H9 (cell line): ENCODE data around the gene CDC25A. TPM values are rescaled to one million over a fixed set of nuclear protein-coding genes. Genes with fewer than 3 reads are reported as not detected.

ENCODE experiments used
- DNase-seq: peaks from one replicate; pipeline ENCODE4 v3.0.0-alpha.2; 2017
- H2AFZ ChIP-seq: one replicate; pipeline ENCODE4 v1.6.1; 2013; ENCODE audit warnings: mild to moderate bottlenecking, low read length, control low read depth, moderate library complexity
- H2AK5ac ChIP-seq: 2 replicates; pipeline ENCODE4 v1.6.1; 2013; ENCODE audit warnings: low read length, control low read depth, mixed read lengths; ENCODE audit not compliant: insufficient read length
- H2BK120ac ChIP-seq: one replicate; pipeline ENCODE4 v1.6.1; 2013; ENCODE audit warnings: low read depth, mild to moderate bottlenecking, low read length, control low read depth, inconsistent platforms; ENCODE audit not compliant: poor library complexity, severe bottlenecking
- H2BK12ac ChIP-seq: 2 replicates; pipeline ENCODE4 v1.6.1; 2013; ENCODE audit warnings: low read length, control low read depth, mixed read lengths, low read depth; ENCODE audit not compliant: insufficient read length
- H2BK15ac ChIP-seq: 2 replicates; pipeline ENCODE4 v1.6.1; 2013; ENCODE audit warnings: low read depth, low read length, control low read depth
- H2BK20ac ChIP-seq: one replicate; pipeline ENCODE4 v1.6.1; 2013; ENCODE audit warnings: low read depth, mild to moderate bottlenecking, low read length, control low read depth, inconsistent platforms; ENCODE audit not compliant: poor library complexity, severe bottlenecking
- H2BK5ac ChIP-seq: 2 replicates; pipeline ENCODE4 v1.6.1; 2013; ENCODE audit warnings: low read length, control low read depth, mixed read lengths; ENCODE audit not compliant: insufficient read length
- H3K14ac ChIP-seq: 2 replicates; pipeline ENCODE4 v1.6.1; 2013; ENCODE audit warnings: low read length, control low read depth; ENCODE audit not compliant: insufficient read depth
- H3K18ac ChIP-seq: 2 replicates; pipeline ENCODE4 v1.6.1; 2013; ENCODE audit warnings: low read depth, mild to moderate bottlenecking, mixed read lengths, low read length, control low read depth; ENCODE audit not compliant: insufficient read length
- H3K23ac ChIP-seq: 2 replicates; pipeline ENCODE4 v1.6.1; 2013; ENCODE audit warnings: low read length, control low read depth, mixed read lengths, low read depth; ENCODE audit not compliant: insufficient read length
- H3K23me2 ChIP-seq: 2 replicates; pipeline ENCODE4 v1.6.1; 2013; ENCODE audit warnings: low read depth, mild to moderate bottlenecking, mixed read lengths, low read length, control low read depth; ENCODE audit not compliant: insufficient read length, poor library complexity, severe bottlenecking
- H3K27ac ChIP-seq: 2 replicates; pipeline ENCODE4 v1.5.1; 2013; ENCODE audit warnings: low read length, control low read depth, mixed read lengths, low read depth; ENCODE audit not compliant: insufficient read length
- H3K27me3 ChIP-seq: 2 replicates; pipeline ENCODE4 v1.6.1; 2013; ENCODE audit warnings: low read length, control low read depth, inconsistent platforms; ENCODE audit not compliant: insufficient read depth
- H3K4ac ChIP-seq: 2 replicates; pipeline ENCODE4 v1.6.1; 2013; ENCODE audit warnings: low read depth, mild to moderate bottlenecking, control low read depth, inconsistent platforms, low read length, moderate library complexity
- H3K4me1 ChIP-seq: 2 replicates; pipeline ENCODE4 v1.6.1; 2013; ENCODE audit warnings: low read length, control low read depth, inconsistent platforms; ENCODE audit not compliant: insufficient read depth
- H3K4me2 ChIP-seq: 2 replicates; pipeline ENCODE4 v1.6.1; 2013; ENCODE audit warnings: low read length, control low read depth, mixed read lengths; ENCODE audit not compliant: insufficient read length, insufficient read depth
- H3K56ac ChIP-seq: 2 replicates; pipeline ENCODE4 v1.6.1; 2013; ENCODE audit warnings: low read depth, mild to moderate bottlenecking, mixed read lengths, low read length, control low read depth; ENCODE audit not compliant: insufficient read length
- H3K79me1 ChIP-seq: 2 replicates; pipeline ENCODE4 v1.6.1; 2013; ENCODE audit warnings: low read depth, mild to moderate bottlenecking, moderate library complexity, low read length, control low read depth, inconsistent platforms; ENCODE audit not compliant: insufficient read depth, poor library complexity, severe bottlenecking
- H3K79me2 ChIP-seq: 2 replicates; pipeline ENCODE4 v1.6.1; 2013; ENCODE audit warnings: low read length, control low read depth, inconsistent platforms; ENCODE audit not compliant: insufficient read depth
- H3K9ac ChIP-seq: 2 replicates; pipeline ENCODE4 v1.6.1; 2013; ENCODE audit warnings: low read length, control low read depth, mixed read lengths; ENCODE audit not compliant: insufficient read length; ENCODE audit errors: extremely low read depth
- H3K9me3 ChIP-seq: one replicate; pipeline ENCODE4 v1.6.1; 2013; ENCODE audit warnings: low read depth, low read length, inconsistent platforms; ENCODE audit not compliant: control insufficient read depth
- H3T11ph ChIP-seq: one replicate; pipeline ENCODE4 v1.6.1; 2013; ENCODE audit warnings: mild to moderate bottlenecking, low read length, control low read depth, inconsistent platforms
- H4K20me1 ChIP-seq: one replicate; pipeline ENCODE4 v1.6.1; 2013; ENCODE audit not compliant: control insufficient read depth, insufficient read length, insufficient read depth
- H4K5ac ChIP-seq: 2 replicates; pipeline ENCODE4 v1.6.1; 2013; ENCODE audit warnings: low read depth, mild to moderate bottlenecking, mixed read lengths, low read length, control low read depth; ENCODE audit not compliant: insufficient read length
- H4K8ac ChIP-seq: replicated peaks from 2 replicates; pipeline ENCODE4 v1.6.1; 2013; ENCODE audit warnings: low read length, control low read depth, mixed read lengths, low read depth; ENCODE audit not compliant: insufficient read length
- H4K91ac ChIP-seq: 2 replicates; pipeline ENCODE4 v1.6.1; 2013; ENCODE audit warnings: low read depth, mild to moderate bottlenecking, moderate library complexity, mixed read lengths, low read length, control low read depth; ENCODE audit not compliant: insufficient read length
- H3K27ac Mint-ChIP-seq, 3 experiments: 2 replicates in 2 of 3; 3 replicates in 1 of 3; pipeline ENCODE4 v1.8.0; 2020 to 2021; ENCODE audit warnings: mixed read lengths in 3 of 3, mild to moderate bottlenecking in 1 of 3, moderate library complexity in 1 of 3
- H3K27me3 Mint-ChIP-seq: 2 replicates; pipeline ENCODE4 v1.8.0; 2021; ENCODE audit warnings: low read depth, mild to moderate bottlenecking, moderate library complexity, mixed read lengths
- H3K36me3 Mint-ChIP-seq, 3 experiments: 2 replicates in 2 of 3; 3 replicates in 1 of 3; pipeline ENCODE4 v1.8.0; 2020 to 2021; ENCODE audit warnings: low read depth in 3 of 3, mixed read lengths in 3 of 3; ENCODE audit not compliant: insufficient read depth in 1 of 3
- H3K4me1 Mint-ChIP-seq, 2 experiments: 2 replicates each; pipeline ENCODE4 v1.8.0; 2020; ENCODE audit warnings: mixed read lengths in 2 of 2
- H3K4me3 Mint-ChIP-seq, 2 experiments: 2 replicates in 1 of 2; 3 replicates in 1 of 2; pipeline ENCODE4 v1.8.0; 2020 to 2021; ENCODE audit warnings: mild to moderate bottlenecking in 2 of 2, mixed read lengths in 2 of 2, moderate library complexity in 1 of 2
- H3K9me3 Mint-ChIP-seq, 2 experiments: 2 replicates in 1 of 2; 3 replicates in 1 of 2; pipeline ENCODE4 v1.8.0; 2020; ENCODE audit warnings: mild to moderate bottlenecking in 2 of 2, mixed read lengths in 2 of 2, moderate library complexity in 1 of 2
- WGBS: extraction: QIAGEN DNeasy Blood & Tissue Kit; methylation state at CpG from one replicate; pipeline ENCODE4 v1.1.7; 2013; ENCODE audit warnings: missing lambda C conversion rate, low lambda C conversion rate, mixed read lengths; ENCODE audit not compliant: insufficient read length; ENCODE audit errors: extremely low coverage; 5-methylcytosine and 5-hydroxymethylcytosine counted together
- total RNA-seq: library from RNA; stranded (reverse); gene quantifications from 2 replicates; pipeline ENCODE4 v1.2.1, GENCODE V29; 2021
- TF ChIP-seq, protein P1 (sequence below): fragments of 200-600 bp; sonication (generic); conservative IDR thresholded peaks from 3 replicates; pipeline ENCODE4 v1.8.0; 2021; ENCODE audit warnings: antibody characterized with exemption, mild to moderate bottlenecking

Gene CDC25A
- total RNA-seq, 1 experiment from 2014 or later: 83.3 TPM

DNA sequence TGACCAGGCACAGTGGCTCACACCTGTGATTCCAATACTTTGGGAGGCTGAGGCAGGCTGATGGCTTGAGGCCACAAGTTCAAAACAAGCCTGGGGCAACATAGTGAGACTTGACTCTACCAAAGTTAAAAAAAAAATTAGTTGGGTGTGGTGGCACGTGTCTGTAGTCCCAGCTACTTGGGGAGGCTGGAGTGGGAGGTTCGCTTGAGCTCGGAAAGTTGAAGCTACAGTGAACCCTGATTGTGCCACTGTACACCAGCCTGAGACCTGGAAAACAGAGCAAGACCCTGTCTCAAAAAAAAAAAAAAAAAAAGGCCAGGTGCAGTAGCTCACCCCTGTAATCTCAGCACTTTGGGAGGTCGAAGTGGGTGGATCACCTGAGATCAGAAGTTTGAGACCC lies 3.1 kb downstream of the CDC25A start:
- Histone ChIP-seq H2BK20ac (no peak overlapping the region), H2BK12ac (no peak overlapping the region), H3K4me2 (no peak overlapping the region), H3K23me2 (peaks cover 9% of the 10 kb centered on the region), H2AK5ac (no peak overlapping the region), H3K14ac (no peak overlapping the region), H3K18ac (no peak overlapping the region), H3K23ac (no peak overlapping the region), H3K79me1 (peaks cover 16% of the 10 kb centered on the region), H3K27ac (no peak overlapping the region), H3K56ac (no peak overlapping the region), H3K4me1 (peaks cover 5% of the 10 kb centered on the region; the same call in 1 of the 2 replicates), H3T11ph (no peak overlapping the region), H2BK5ac (no peak overlapping the region), H3K9ac (no peak overlapping the region), H4K8ac (no peak overlapping the region), H2BK120ac (no peak overlapping the region), H3K79me2 (peaks cover 20% of the 10 kb centered on the region), H2AFZ (no peak overlapping the region), H3K27me3 (no peaks in the 10 kb centered on the region), H4K5ac (no peak overlapping the region), H4K20me1 (no peaks in the 10 kb centered on the region), H3K4ac (no peak overlapping the region), H2BK15ac (no peak overlapping the region), H3K9me3 (no peaks in the 10 kb centered on the region), H4K91ac (no peak overlapping the region)
- Mint-ChIP-seq H3K36me3 (peaks cover 62 to 72% (median 71%) of the 10 kb centered on the region in 3 experiments), H3K9me3 (no peaks in the 10 kb centered on the region), H3K27me3 (no peaks in the 10 kb centered on the region), H3K4me3 (peak overlapping the region; percentile 5 to 97; a peak in 1 of 5 replicates), H3K27ac (peak overlapping the region in 1 of 3 experiments; percentile 59; a peak in 1 of 7 replicates), H3K4me1 (peaks cover 25 to 43% of the 10 kb centered on the region in 2 experiments)
- TF ChIP-seq, protein P1, sequence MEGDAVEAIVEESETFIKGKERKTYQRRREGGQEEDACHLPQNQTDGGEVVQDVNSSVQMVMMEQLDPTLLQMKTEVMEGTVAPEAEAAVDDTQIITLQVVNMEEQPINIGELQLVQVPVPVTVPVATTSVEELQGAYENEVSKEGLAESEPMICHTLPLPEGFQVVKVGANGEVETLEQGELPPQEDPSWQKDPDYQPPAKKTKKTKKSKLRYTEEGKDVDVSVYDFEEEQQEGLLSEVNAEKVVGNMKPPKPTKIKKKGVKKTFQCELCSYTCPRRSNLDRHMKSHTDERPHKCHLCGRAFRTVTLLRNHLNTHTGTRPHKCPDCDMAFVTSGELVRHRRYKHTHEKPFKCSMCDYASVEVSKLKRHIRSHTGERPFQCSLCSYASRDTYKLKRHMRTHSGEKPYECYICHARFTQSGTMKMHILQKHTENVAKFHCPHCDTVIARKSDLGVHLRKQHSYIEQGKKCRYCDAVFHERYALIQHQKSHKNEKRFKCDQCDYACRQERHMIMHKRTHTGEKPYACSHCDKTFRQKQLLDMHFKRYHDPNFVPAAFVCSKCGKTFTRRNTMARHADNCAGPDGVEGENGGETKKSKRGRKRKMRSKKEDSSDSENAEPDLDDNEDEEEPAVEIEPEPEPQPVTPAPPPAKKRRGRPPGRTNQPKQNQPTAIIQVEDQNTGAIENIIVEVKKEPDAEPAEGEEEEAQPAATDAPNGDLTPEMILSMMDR: no peak
- WGBS: no CpG with 5 or more reads among the region's 4 CpGs
- no peak for DNase-seq
